Measurements from ENCODE around the gene PTPRN2.

GRCh38 chr7:157646551-157646950, 941.1 kb downstream of the PTPRN2 start:
- TF ChIP-seq, protein P1, sequence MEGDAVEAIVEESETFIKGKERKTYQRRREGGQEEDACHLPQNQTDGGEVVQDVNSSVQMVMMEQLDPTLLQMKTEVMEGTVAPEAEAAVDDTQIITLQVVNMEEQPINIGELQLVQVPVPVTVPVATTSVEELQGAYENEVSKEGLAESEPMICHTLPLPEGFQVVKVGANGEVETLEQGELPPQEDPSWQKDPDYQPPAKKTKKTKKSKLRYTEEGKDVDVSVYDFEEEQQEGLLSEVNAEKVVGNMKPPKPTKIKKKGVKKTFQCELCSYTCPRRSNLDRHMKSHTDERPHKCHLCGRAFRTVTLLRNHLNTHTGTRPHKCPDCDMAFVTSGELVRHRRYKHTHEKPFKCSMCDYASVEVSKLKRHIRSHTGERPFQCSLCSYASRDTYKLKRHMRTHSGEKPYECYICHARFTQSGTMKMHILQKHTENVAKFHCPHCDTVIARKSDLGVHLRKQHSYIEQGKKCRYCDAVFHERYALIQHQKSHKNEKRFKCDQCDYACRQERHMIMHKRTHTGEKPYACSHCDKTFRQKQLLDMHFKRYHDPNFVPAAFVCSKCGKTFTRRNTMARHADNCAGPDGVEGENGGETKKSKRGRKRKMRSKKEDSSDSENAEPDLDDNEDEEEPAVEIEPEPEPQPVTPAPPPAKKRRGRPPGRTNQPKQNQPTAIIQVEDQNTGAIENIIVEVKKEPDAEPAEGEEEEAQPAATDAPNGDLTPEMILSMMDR (IDR thresholded peaks at IDR 0.05): no peak
- TF ChIP-seq EP300 (IDR thresholded peaks at IDR 0.05): no peak
